GM13977 (cell line): Measurements from ENCODE around the gene FADS2.

Experiments
- DNase-seq: peaks from one replicate; pipeline ENCODE4 v3.0.0; 2012; ENCODE audit warnings: low spot score
- CTCF ChIP-seq: IDR thresholded peaks from 2 replicates; pipeline ENCODE4 v1.5.1; 2012; ENCODE audit warnings: mild to moderate bottlenecking, control low read depth; ENCODE audit not compliant: insufficient read depth; ENCODE audit errors: extremely low read depth, missing control alignments
- in situ Hi-C: fragments of 300-500 bp; cut with MboI; formaldehyde crosslinking; loops from one replicate; pipeline ENCODE4 v1.12.0; 2022; ENCODE audit warnings: low sequenced_read_pairs, low pct_unique_long_range_greater_than_20kb, mixed read lengths, inconsistent platforms; ENCODE audit not compliant: unreplicated experiment

The FADS2 gene

GRCh38 chr11:61791737-61792309, 36.3 kb upstream of the FADS2 start:
- TF ChIP-seq CTCF, result no peak
- in situ Hi-C loops, result no loop called here
- DNase-seq, result peak; percentile 54

- TF ChIP-seq CTCF, result no peak
- peak; percentile 93 for DNase-seq
- in situ Hi-C loops, result no loop called here
Observed at GRCh38 chr11:61792310-61793082, 35.6 kb upstream of the FADS2 start, which contains the start of the genes FEN1 and TMEM258. FEN1 (plus strand) TSS chr11:61792911; CDS start chr11:61795362, 2,451 bp downstream. TMEM258 (minus strand) TSS chr11:61792599; CDS start chr11:61792558, 41 bp downstream.

- DNase-seq, result no peak
- in situ Hi-C loops, result no loop called here
- TF ChIP-seq CTCF, result no peak
Observed at GRCh38 chr11:61793083-61793828, 34.8 kb upstream of the FADS2 start.

GRCh38 chr11:61793829-61794204, 34.3 kb upstream of the FADS2 start:
- no peak for TF ChIP-seq CTCF
- in situ Hi-C loops, result no loop called here
- no peak for DNase-seq

- TF ChIP-seq CTCF, result no peak
- in situ Hi-C loops, result no loop called here
- DNase-seq, result no peak
Observed at GRCh38 chr11:61794579-61794978, 33.5 kb upstream of the FADS2 start.

- DNase-seq, result no peak
- in situ Hi-C loops, result no loop called here
- no peak for TF ChIP-seq CTCF
Observed at GRCh38 chr11:61795459-61795858, 32.6 kb upstream of the FADS2 start.
